Stimulated activated CD8-positive, alpha-beta memory T cell treated with anti-CD3 and anti-CD28 coated beads, Interleukin-7, amount 100 ng/mL, for 24 hours (primary cell): ENCODE results near the gene TRIM17.

Source experiments
- DNase-seq: peaks from one replicate; pipeline ENCODE4 v3.0.0-alpha.2; 2020; ENCODE audit warnings: low read depth

The TRIM17 gene

DNA sequence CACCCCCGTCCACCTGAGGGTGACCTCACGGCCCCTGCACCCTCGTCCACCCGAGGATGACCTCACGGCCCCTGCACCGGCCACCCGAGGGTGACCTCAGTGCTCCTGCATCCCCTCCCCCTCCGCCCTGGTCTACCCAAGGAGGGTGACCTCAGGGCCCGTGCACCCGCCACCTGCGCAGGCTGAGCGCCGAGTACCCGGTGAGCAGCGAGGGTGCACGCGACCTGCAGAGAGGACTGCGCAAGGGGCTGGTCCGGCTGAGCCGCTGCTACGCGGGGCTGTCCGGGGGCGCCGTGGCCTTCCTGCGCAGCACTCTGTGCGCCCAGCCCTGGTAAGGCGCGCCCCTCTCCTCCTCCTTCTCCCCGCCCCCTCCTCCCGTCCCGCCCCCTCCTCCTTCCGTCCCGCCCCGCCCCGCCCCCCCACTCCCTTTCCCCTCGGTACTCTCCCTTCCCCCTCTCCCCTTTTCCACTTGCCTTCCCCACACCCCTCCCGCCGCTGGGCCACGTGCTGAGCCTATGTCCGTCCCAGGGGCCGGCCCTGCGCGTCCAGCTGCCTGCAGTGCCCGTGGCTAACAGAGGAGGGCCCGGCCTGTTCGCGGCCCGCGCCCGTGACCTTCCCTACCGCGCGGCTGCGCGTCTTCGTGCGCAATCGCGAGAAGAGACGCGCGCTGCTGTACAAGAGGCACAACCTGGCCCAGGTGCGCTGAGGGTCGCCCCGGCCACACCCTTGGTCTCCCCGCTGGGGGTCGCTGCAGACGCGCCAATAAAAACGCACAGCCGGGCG is 38.4 kb downstream of the TRIM17 start:
- DNase-seq = no peak

DNA sequence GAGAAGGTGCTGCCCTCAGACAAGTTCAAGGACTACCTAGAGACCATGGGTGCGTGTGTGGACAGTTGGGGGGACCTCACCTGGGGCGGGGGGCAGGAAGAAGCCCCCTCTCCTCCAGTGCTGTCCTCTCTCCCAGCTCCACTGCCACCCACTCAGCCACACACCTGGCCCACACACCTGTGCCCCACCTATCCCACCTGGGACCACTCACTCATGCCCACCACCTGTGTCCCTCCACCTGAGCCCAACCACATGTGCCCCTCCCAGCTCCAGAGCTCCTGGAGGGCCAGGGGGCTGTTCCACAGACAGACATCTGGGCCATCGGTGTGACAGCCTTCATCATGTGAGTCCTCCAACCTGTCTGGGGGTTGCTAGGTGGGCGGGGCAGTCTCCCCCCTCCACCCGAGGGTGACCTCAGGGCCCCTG is 39.0 kb downstream of the TRIM17 start:
- no peak for DNase-seq

DNA sequence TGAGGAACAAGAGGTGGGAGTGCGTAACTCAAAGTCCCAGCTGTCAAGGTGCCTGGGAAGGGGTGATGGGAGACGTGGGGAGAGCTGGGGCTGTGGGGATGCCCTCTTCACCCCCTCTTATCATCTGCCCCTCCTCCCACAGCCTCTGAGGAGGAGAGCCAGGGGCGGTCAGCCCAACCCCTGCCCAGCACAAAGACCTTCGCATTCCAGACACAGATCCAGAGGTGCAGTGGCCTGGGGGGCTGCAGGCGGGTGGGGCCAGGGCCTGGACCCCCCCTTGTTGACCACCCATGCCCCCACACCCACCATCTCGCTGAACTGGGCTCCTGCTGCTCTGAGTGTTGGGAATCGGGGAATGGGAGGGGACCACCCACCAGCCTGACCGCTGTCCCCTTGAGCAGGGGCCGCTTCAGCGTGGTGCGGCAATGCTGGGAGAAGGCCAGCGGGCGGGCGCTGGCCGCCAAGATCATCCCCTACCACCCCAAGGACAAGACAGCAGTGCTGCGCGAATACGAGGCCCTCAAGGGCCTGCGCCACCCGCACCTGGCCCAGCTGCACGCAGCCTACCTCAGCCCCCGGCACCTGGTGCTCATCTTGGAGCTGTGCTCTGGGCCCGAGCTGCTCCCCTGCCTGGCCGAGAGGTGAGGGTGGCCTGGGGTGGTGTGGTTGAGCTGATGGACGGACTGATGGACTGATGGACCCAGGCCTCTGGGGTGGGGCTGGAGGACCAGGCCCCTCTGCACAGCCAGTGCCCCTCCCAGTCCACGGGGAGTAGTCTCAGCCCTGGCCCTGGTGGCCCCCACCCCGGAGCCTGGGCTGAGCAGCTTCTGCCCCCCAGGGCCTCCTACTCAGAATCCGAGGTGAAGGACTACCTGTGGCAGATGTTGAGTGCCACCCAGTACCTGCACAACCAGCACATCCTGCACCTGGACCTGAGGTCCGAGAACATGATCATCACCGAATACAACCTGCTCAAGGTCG is 39.7 kb downstream of the TRIM17 start:
- DNase-seq = no peak

DNA sequence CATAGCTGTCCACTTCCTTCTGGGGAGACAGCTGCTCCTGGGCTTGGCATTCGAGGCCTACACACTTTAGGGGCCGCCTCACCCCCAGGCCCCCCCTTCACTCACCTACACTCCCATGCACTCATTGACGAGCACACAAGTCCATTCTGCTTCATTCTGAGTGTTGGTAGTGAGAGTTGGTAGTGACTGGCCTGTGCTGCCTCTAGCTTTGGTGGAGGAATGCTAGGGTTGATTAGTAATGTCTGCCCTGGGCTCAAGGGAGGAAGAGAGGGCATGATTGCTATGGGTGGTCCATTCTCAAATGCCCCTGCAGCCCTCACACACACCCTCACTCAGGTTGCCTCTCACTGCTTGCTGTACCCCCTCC is 40.4 kb downstream of the TRIM17 start:
- no peak for DNase-seq

DNA sequence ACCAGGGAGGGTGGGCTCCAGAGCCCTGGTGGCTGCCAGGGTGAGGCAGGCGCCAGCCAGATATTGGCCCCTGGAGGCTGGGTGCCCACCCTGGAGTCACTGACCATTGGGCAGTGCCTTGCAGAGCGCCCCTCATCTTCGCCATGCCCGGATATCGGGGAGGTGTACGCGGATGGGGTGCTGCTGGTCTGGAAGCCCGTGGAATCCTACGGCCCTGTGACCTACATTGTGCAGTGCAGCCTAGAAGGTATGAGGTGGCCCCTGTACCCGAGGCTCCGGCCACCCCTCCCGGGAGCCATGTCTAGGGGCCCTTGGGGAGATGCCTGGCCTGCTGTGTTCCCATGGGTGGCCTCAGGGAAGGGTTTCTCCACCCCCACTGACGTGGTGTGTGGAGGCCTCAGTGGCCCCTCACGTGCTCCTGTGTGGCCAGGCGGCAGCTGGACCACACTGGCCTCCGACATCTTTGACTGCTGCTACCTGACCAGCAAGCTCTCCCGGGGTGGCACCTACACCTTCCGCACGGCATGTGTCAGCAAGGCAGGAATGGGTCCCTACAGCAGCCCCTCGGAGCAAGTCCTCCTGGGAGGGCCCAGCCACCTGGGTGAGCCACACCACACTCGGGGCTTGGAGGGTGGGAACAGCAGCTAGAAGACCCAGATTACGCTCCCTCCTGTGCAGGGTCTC is 40.9 kb downstream of the TRIM17 start:
- no peak for DNase-seq

DNA sequence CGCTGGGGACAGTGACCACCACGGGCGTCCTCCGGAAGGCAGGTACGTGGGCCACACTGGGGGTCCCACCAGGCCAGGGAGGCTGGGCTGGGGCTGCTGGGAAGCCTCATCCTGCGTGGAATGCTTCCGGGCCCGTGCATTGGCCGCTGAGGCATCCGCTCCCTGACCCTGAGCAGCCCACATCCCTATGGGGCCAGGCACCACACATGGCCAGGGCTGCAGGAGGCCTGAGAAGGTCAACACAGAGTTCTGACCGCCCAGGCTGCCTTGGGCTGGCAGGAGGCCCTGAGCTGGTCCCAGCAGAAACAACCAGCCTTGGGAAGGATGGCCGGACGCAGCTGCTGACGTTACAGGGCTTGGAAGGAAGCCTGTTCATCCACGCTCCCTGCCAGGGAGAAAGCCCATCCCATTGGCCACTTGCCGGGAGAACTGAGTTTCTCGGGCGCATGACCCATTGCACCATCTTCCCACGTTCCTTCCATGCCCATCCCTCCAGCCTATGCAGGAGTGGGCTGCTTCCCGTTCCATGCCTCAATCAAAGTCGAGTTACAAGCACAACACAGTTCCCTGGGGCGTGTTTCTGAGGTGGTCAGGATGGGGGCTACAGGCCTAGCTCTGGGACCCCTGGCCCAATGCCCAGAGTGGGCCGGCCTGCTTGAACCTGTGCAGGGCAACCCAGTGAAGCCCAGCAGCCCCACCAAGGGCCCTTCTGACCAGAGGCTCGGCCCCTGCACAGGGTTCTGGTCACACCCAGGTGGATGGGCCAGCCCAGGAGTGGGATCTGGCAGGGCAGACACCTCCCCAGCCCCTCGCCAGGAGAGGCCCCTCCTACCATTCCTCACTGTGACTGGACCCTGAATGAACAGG is 41.7 kb downstream of the TRIM17 start:
- no peak for DNase-seq

DNA sequence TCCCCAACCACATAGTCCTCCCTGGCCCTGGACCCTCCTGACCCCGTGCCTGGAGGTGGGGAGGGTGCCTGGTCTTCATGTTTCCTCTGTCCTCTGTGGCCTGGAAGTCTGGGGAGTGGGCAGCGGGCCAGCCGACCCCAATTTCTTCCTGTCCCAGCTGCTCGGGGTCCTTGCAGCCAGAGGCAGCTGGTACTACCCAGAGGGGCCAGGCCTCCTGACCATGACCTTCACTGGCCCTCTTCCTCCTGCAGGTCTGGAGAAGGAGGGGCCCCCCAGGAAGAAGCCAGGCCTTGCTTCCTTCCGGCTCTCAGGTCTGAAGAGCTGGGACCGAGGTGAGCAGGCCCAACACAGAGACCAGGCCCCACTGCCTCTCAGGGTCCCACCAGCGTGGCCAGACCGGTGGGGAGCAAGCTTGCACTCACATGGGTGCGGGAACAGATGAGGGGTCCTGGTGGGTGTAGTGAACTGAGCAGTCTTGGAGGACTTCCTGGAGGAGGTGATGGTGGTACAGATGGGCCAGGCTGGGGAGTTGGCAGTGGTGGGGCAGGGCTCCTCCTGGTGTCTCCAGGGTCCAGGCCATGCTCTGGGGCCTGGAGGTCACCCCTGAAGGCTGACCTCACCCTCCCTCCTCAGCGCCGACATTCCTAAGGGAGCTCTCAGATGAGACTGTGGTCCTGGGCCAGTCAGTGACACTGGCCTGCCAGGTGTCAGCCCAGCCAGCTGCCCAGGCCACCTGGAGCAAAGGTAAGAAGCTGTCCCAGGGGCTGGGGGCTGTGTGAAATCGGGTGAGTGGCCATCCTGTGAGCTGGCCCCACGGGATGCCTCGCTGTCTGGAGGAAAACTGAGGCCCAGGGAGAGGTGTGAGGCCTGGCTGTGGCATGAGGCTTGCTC is 42.7 kb downstream of the TRIM17 start:
- no peak for DNase-seq

DNA sequence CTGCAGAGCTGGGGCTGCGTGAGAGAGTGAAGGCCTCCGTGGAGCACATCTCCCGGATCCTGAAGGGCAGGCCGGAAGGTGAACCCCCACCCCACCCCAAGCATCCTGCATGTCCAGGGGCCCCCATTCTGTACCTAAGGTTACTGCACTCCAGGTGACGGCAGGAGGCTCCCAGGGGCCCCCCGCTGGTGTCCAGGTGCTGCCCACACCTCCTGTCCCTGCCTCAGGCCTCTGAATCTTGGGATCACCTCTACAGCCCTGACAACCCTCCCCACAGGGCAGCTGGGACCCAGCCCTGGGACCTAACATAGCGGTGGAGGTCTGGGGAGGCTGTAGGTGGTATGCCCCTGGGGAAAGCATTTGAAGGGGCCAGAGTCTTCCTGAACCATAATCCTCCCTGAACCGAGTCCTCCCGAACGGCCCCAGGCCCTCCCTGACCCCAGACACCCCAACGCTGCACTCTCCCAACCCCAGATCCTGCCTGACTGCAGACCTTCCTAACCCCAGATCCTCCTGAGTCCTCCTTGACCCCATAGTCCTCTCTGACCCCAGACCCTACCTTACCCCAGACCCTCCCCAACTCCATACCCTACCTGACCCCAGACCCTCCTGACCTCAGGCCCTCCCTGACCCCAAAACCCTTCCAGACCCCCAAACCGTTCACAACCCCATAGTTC is 43.5 kb downstream of the TRIM17 start:
- DNase-seq = no peak

DNA sequence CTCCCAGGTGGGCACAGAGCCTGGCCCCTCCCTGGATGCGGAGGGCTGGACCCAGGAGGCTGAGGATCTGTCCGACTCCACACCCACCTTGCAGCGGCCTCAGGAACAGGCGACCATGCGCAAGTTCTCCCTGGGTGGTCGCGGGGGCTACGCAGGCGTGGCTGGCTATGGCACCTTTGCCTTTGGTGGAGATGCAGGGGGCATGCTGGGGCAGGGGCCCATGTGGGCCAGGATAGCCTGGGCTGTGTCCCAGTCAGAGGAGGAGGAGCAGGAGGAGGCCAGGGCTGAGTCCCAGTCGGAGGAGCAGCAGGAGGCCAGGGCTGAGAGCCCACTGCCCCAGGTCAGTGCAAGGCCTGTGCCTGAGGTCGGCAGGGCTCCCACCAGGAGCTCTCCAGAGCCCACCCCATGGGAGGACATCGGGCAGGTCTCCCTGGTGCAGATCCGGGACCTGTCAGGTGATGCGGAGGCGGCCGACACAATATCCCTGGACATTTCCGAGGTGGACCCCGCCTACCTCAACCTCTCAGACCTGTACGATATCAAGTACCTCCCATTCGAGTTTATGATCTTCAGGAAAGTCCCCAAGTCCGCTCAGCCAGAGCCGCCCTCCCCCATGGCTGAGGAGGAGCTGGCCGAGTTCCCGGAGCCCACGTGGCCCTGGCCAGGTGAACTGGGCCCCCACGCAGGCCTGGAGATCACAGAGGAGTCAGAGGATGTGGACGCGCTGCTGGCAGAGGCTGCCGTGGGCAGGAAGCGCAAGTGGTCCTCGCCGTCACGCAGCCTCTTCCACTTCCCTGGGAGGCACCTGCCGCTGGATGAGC is 44.3 kb downstream of the TRIM17 start:
- no peak for DNase-seq

DNA sequence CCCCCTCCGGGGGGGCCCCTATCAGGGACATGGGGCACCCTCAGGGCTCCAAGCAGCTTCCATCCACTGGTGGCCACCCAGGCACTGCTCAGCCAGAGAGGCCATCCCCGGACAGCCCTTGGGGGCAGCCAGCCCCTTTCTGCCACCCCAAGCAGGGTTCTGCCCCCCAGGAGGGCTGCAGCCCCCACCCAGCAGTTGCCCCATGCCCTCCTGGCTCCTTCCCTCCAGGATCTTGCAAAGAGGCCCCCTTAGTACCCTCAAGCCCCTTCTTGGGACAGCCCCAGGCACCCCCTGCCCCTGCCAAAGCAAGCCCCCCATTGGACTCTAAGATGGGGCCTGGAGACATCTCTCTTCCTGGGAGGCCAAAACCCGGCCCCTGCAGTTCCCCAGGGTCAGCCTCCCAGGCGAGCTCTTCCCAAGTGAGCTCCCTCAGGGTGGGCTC is 44.9 kb downstream of the TRIM17 start:
- DNase-seq = no peak

DNA sequence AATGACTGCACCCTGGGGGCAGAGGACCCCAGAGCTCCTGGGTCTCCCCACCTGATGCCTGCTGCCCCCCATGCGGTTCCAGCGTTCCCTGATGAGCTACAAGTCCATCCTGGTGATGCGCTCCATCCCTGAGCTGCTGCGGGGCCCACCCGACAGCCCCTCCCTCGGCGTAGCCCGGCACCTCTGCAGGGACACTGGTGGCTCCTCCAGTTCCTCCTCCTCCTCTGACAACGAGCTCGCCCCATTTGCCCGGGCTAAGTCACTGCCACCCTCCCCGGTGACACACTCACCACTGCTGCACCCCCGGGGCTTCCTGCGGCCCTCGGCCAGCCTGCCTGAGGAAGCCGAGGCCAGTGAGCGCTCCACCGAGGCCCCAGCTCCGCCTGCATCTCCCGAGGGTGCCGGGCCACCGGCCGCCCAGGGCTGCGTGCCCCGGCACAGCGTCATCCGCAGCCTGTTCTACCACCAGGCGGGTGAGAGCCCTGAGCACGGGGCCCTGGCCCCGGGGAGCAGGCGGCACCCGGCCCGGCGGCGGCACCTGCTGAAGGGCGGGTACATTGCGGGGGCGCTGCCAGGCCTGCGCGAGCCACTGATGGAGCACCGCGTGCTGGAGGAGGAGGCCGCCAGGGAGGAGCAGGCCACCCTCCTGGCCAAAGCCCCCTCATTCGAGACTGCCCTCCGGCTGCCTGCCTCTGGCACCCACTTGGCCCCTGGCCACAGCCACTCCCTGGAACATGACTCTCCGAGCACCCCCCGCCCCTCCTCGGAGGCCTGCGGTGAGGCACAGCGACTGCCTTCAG is 45.5 kb downstream of the TRIM17 start:
- no peak for DNase-seq

DNA sequence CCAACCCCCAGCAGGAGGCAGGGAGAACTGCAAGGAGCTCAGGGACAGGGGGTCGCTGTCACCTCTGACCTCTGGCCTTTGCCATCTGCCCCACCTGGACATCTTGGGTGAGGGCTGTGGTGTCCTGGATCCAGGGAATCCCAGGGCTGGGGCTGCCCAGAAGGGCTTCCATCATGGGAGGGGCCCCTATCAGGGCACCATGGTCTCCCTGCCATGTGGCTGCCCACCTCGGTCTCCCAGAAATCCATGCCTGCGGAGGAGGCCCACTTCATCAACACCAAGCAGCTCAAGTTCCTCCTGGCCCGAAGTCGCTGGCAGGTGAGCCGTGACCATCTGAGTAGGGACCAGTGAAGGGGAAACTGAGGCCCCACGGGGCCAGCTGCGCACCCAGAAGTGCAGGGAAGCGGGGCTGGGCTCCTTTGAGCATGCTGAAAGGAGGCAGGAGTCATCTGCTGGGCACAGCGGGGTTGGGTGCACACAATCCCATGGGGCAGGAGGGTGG is 46.2 kb downstream of the TRIM17 start:
- no peak for DNase-seq

DNA sequence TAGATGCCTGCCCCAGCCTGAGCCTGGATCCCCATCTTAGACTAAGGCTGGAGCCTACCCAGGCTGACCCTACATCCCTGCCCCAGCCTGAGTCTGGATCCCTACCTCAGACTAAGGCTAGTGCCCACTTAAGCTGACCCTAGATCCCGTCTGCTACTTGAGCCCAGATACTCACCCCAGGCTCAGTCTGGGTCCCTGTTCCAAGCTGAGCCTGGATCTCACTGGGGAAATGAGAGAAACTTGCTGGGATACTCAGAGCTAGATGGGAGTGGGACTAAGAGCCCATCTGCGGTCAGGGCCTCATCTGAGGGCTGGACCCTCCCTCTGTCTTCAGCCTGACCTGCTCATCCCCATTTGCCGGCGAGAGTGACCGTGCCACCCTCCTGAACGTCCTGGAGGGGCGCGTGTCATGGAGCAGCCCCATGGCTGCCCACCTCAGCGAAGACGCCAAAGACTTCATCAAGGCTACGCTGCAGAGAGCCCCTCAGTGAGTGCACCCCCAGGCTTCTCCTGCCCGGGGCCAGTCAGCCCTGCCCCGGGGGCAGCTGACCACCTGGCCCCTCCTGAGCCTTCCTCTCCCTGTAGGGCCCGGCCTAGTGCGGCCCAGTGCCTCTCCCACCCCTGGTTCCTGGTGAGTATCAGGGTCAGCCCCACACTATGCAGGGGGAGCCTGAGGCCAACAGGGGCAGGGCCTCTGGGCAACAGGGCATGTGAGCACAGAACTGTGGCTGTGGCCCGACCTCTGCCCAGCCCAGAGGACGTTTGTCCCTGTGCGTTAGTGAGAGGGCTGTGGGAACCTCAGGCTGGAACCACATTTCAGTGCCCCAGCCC is 46.8 kb downstream of the TRIM17 start:
- DNase-seq = no peak

DNA sequence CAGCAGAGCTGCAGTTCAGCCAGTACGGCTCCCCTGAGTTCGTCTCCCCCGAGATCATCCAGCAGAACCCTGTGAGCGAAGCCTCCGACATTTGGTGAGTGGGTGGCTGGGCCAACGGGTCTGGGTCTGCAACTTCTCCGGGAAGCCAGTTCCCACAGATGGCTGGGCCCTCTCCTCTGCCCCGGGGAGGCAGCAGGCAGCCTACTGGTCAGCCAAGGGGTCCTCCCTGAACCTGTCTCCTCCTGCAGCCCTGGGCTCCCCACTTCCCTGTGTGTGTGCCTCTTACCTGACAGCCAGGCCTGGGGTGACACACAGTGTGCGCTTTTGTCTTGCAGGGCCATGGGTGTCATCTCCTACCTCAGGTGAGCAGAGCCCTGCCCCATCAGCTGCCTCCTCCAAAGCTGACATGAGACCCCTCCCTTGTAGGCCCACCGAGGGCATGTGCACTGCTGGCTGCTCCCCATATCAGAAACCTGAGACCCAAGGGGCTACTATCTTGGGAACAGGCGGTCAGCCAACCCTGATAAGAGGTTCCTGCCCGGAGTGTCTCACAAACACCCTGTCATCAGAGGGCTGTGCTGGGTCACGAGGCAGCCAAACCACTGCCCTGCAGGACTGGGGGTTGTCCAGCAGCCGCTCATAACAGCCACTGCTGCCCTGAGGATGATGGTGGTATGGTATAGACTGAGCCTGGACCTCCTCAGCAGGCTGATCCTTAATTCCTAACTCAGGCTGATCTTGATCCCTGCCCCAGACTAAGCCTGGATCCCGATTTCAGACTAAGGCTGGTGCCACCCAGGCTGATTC is 47.7 kb downstream of the TRIM17 start:
- DNase-seq = no peak

DNA sequence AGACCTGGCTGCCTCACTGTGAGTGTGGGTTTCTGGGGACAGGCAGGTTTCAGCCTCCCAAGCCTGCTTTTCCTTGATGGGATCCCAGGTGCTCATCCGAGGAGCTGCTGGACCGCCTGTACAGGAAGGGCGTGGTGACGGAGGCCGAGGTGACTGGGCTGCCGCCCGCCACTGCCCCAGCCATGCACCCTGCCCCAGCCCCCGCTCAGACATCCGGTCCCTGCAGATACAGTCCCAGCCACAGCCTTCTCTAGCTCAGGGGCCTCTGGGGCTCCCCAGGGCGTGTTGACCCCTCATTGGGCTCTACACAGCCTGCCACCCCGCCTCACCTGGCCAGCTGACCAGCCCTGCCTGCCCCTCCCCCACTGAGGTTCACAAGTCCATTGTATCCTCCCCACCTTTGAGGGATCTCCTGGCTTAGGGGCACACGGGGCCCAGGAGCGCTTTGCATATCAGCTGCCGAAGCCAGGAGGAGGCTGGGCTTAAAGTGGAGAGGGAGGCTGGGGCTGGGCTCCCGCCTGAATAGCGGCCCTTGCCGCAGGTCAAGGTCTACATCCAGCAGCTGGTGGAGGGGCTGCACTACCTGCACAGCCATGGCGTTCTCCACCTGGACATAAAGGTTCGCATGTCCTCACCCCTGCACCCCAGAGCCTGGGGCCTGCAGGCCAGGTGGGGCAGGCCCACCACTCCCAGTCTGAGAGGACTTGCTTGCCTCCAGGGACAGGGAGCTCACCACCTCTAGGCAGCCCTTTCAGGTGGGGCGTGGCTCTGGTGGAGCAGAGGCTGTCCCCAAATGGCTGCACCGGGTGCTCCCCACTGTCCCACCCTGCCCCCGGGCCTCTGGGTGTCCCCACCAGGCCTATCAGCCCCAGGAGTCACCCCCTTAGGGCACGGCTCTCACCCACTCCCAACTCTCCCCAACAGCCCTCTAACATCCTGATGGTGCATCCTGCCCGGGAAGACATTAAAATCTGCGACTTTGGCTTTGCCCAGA is 48.6 kb downstream of the TRIM17 start:
- DNase-seq = no peak
